Measurements from ENCODE around the gene HORMAD2.

Gene HORMAD2, protein sequence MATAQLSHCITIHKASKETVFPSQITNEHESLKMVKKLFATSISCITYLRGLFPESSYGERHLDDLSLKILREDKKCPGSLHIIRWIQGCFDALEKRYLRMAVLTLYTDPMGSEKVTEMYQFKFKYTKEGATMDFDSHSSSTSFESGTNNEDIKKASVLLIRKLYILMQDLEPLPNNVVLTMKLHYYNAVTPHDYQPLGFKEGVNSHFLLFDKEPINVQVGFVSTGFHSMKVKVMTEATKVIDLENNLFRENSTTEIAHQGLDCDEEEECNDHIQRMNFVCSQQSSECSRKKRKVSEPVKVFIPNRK

DNA sequence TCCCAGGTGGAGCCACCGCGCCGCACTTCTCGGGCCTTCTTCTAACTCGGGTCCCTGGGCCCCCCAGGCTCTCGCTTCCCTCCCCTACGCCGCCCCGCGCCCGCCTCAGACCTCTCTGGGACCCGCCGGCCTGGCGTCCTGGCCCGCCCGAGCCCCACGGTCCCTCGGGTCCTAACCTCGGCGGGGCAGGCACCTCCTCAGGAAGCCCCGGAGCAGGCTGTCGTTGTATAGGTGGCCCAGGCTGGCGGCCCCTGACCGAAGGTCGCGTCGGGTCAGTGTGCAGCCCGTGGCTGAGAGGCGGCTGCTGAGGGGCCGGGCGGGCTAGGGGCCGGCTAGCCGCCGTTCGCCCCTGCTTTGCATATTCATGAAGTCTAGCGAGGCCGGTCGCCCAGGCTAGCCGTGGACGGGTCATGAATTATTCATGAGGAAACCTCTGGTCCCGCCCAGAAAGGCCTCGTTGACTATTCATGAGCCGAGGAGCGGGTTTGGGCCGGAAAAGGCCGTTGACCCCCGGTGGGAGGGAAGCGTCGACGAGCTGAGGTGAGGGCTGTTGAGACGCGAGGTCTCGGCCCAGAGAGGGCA is at the start of gene HORMAD2:
HORMAD2 (plus strand) TSS at position 513 of the 582 bp plus-strand sequence. CDS start 13,489 bp downstream, outside the sequence.
- no peak for DNase-seq (ENCODE audit: low read depth)

DNA sequence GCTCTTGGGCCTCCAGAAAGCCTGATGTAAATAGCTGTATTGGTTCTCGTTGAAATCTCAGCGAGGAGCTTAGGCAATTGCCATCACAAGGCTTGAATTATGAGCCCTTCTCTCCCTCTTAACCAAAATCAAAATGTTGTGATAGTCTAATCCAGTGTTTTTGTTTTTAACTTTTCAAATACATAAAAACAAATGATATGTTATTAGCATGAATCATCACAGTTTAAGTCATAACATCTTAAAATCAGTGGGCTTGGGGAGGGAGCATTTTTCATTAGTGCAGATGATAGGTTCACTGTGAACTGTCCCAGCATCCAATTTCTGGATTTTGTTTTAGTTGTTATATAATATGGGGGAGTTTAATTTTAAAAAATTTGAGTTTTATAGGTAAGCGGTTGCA is 48.9 kb upstream of the HORMAD2 start:
- DNase-seq (ENCODE audit: low read depth), result no peak

DNA sequence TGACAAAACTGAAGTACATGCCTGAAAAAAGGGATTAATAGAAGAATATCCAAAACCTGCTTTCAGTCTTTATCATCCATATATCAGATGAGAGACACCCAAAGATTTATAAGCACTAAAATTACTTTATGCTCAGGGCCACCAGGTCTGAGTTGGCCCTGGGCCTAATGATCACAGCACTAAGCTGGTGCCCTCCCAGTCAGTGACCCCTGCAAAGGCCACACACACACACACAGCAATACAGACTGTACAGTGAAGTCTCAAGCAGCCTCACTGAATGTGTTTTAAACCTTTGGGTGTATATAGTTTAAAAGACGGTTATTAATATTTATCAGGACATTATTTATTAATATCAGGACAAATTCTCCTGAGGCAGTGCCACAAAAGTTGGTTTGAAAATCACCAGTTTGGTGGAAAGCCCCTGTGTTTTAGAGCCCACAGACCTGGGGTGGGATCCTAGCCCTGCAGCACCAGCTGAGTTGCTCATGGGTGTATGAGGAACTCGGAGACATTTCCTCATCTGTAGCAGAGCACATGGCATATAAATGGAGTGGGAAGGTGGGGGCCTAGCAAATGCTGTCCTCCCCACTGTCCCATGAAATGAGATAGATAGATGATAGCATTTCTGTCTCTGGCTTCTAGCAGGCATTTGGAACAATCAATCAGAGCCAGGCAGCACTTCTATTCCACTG is 48.4 kb upstream of the HORMAD2 start:
- DNase-seq (ENCODE audit: low read depth), result no peak

DNA sequence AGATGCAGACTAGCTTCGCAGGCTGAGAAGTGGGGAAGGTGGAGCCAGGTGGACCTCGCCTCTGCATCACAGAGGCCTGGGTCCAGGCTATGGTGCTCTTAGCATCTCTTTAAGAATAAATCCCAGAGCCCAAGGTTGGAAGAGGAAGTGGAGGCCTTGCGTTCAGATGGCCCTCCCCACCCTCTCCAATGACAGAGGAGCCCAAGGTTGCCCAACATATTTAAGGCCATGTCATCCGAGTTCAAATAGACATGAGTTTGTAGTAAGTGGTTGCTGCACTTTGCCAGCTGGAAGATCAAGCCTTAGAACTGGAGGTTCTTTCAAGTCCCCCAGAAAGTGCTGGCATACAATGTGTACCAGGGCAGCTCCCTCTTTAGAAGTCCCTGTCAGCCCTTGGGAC is 47.1 kb upstream of the HORMAD2 start:
- no peak for DNase-seq (ENCODE audit: low read depth)

DNA sequence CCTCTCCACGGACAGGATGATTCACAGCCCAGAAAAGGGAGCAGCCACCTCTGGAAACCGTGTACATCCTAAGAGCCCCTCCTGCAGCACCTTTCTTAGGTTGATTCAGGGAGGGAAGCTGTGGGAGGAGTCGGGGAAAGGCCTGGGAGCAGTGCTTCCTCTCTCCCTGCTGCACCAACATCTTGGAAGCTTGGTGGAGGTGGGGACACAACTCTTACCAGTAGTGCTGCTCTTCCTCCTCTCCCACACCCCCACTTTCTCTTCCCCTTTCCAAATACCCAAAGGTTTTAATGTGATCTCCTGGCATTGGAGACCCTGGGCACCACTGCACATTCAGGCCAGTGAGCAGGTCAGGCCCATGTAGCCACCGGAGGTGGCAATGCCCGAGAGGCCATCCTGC is 46.4 kb upstream of the HORMAD2 start:
- DNase-seq (ENCODE audit: low read depth), result no peak

DNA sequence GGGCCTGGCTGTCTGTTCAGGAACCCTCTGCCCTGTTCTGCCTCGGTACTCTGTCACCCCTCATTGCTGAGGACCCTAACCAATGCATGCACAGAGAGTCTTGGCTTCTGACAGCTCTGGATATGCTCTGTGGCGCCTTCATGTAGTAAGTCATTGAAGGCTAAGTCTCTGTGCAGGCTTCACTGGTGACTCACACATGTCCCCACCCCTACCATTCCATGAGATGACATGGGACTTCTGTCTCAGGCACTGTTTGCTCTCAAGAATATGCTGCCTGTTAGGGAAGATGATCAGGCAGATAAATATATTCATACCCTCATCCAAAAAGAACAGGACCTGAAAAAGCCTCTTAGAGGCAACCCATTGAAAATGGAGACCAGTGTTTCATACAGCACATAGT is 43.6 kb upstream of the HORMAD2 start:
- DNase-seq (ENCODE audit: low read depth), result no peak

DNA sequence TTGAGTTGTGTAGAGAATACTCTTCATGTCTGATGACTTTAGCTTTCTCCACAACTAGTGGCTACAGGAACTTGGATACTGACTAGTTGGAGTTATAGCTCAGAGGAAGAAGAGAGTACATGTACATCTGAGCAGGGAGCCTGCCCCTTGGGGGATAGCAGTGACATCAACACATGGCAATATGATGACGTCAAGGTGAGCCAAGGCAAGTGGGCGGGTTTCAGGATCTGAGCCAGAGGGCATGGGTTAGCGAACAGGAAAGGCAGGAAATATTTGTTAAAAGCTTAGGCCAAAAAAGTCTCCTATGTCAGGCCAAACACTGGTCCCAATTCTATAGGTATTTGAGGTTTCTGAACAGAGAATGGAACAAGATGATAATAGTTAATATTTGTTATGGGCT is 42.0 kb upstream of the HORMAD2 start:
- DNase-seq (ENCODE audit: low read depth), result no peak

DNA sequence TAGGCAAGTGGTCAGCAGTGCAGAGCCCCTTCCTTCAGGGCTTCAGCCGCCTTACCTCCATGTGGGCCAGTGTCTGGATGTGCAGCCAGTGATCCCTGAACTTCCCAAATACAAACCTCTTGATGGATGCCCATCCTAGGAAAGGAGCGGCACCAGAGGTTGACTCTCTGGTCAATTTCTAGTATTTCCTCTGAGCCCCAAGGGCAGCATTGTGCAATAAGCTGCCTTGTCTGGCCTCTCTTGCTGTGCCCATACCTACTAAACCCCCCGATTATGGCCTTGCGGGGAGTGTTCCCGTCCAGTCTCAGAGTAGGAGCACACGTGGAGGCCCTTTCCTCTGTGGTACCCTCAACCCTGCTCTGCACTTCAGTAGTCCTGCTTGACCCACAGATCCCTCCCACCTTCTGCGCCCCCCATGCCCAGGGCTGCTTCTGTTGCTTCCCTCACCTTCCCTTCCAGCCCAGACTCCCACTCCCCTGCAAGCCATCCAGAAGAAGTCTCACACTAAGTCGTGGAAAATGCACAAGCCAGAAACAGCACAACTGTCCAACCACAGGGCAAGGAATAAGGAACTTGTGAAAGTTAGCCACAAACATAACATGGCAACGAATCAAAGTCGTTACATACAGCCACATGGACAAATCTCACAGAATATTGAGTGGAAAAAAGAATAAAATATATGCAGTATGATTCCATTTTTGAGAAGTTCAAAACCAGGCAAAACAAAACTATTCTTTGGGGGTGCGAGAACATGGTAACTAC is 39.6 kb upstream of the HORMAD2 start:
- no peak for DNase-seq (ENCODE audit: low read depth)

DNA sequence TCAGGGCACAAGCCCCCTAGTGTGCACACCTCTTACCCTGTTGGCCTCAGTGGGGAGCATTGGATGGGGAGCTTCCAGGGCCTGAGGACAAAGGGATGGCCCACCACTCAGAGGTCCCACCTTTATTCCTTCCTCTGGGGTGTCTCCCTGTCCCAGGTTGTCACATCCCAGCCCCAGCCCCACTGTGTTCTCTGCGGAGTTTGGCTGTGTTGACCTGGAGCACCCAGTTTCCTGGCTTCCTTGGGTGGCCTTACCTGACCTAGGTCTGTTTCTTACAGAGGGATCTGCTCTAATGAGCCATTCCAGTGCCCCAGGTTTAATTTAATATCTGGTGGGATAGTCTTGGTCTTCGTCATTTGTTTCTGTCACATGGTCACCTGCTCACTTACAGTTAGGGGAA is 38.8 kb upstream of the HORMAD2 start:
- DNase-seq (ENCODE audit: low read depth), result no peak

DNA sequence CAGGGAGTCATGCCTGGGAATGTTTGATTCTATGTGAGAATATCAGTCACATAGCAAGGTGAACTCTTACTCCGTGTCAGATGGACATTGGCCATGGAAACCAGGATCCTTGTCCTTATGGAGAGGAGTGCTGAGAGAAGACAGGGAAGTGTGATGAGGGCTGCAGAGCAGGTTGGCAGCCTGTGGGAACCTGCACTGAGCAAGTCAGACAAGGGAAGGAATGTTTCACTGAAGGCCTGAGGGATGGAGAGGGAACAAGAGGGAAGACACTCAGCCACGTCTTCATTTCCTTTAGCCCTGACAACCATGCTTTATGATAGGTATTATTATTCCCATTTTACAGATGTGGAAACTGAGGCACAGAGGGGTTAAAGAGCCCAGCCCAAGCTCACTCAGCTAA is 38.4 kb upstream of the HORMAD2 start:
- DNase-seq (ENCODE audit: low read depth), result no peak

DNA sequence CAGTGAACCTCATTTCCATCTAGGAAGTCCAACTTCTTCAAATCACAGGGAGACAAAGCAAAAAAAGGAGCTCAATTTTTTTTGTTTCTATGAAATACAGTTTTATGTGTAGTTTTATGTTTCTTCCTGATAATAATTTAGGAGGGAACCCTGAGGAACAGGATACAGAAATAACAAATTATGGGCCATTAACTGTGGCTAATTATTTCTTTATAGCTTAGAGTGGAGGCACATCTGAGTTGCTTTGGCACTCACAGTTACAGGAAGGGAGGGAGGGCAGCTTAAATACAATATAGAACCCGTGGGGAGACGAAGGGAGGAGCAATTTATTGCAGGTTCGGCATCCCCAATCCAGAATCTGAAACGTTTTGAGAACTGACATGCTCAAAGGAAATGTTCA is 37.1 kb upstream of the HORMAD2 start:
- no peak for DNase-seq (ENCODE audit: low read depth)

DNA sequence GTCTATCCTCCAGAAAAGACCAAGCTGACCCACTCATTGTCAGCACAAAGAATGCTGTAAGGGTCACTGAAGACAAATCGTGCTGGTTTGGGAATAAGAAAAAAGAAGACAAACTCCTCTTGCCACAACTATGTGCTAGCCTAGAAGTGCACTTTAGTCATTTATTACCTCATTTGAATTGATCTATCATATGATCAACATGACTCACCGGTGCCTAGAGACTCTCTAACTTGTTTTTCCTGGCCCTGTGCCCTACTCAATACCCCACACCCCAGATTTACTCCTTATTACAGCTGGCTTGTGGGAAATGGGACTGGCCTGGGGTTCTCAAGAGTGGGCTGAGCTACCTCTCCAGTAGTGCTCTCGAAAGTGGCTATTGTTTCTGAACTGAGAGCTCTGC is 35.9 kb upstream of the HORMAD2 start:
- no peak for DNase-seq (ENCODE audit: low read depth)

DNA sequence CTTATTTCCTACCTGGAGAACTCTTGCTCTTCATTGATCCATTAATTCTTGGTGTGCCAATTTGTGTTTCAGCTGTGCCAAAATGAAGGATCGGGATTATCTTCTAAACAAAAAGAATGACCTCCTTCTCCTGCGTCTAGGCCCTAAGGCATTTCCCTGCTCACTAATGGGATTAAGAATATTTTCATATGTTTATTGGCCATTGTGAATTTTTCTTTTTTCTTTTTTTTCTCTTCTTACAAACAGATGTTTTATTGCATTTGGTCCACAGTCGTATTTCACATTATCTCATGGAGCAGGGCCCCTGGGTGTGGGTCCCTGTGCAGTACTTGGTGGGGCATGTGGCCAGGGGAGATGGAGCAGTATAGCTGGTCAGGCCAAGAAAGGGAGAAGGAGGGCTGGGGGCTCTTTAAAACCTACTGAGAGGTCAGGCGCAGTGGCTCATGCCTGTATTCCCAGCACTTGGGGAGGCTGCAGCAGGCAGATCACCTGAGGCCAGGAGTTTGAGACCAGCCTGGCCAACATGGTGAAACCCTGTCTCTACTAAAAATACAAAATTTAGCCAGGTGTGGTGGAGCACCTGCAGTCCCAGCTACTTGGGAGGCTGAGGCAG is 35.3 kb upstream of the HORMAD2 start:
- DNase-seq (ENCODE audit: low read depth), result no peak

DNA sequence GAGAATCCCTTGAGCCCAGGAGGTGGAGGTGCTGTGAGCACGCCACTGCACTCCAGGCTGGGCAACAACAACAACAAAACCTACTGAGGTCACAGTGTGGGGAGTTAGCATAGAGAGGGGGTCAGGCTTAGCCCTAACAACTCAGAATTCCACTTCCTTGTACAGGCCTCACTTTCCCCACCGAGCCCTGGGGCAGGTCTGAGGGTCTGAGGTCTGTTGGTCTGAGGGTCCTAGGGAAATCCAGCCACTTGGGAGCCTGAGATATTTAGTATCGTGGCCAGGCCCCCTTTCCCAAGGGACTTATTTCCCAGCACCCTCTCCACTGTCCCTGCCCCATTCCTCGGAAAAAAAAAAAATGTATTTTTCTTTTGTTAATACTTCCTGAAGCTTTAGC is 34.8 kb upstream of the HORMAD2 start:
- no peak for DNase-seq (ENCODE audit: low read depth)

DNA sequence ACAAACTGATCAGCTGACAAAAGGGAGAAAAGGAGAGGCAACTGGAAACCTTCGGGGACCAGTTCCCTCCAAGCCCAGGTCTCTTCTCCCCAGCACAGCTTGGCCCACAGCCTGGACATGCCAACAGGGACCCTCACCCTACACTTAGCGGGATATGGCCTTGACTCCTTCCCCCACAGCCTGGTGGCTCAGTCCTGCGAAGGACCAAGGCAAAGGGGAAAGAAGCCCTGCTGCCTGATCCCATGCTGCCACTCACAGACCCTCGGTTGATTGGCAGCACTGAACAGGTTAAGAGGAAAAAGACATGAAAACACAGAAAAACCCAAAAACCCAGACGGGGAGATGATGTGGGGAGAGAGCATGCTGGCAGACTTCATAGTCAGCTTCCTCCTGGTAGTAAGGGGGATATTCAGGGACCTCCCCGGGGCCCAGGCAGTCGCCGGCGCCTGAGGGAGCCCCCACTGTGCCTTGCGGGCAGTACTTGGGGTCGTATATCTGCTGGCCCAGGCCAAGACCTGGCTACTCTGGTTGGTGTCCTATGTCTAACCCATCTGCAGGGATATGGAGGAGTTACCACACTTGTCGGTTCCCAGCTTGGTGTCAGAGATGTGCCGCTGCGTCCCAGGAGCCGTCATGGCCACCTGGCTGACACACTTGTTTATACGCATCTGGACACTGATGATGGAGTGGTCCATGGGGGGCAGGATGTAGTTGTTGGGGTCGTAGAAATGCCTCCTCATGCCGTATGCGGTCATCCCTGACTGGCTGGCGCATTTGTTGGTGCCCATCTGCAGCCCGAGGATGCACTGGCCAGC is 34.2 kb upstream of the HORMAD2 start:
- DNase-seq (ENCODE audit: low read depth), result no peak

DNA sequence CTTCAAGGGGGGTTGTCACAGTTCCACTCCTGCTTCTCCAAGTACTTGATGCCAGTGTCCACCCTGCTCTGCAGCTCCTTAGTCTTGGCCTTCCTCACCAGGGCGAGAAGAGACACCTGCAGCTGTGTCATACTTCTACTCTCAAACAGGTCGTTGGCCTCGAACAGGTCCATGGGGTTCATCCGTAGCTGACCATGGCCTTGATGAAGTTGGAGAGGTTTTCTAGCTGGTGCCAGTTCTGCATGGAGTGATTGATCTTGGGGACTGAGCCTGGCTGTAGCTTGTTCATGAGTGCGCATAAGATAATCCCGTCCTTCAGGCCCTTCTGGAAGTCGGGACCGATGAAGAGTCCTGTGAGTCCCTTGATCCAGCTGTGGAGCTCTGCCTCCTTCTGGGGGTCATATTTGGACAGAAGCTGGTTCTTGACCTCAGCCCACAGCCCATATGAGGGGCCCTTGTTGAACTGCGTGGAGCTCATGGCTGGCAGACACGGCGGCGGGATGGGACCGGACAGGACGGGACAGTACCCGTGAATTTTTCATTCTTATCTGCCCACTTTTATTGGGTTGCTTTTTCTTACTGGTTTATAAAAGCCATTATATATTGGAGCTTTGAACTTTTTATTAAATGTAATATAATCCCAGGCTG is 33.4 kb upstream of the HORMAD2 start:
- no peak for DNase-seq (ENCODE audit: low read depth)

DNA sequence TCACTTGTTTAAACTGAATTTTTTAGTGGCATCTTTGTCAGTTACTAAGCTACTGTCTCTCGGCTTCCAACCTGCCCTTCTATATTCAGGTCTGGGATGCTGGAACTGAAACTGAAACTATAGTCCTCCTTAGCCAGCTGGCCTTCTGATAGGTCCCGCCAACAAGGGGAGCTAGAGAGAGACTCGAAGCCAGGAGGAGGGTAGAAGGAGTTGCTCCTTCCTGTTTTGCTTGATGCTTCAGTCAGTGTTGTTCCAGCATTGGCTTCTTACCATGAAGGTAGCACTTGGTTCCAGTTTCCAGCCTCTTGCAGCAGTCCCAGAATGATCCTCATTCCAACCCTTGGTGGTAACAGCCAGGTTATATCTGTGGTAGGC is 32.9 kb upstream of the HORMAD2 start:
- DNase-seq (ENCODE audit: low read depth), result no peak

DNA sequence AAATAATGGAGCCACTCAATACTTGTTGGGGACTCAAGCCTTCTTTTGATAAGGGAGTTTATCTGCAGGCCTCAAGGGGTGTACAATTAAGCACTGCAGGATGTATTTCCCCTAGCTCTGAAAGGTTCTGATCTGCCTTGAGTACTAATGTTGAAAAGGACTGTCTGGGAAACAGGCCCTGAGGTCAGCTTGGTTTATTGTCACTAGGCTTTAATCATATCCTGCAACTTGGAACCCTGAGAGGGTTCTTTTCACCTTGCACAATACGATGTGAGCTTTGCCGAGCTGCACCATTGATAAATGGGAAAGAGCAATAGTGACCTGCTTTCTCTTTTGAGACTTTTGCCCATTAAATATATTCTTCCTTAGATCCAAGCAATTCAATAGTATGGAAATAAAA is 31.6 kb upstream of the HORMAD2 start:
- no peak for DNase-seq (ENCODE audit: low read depth)

DNA sequence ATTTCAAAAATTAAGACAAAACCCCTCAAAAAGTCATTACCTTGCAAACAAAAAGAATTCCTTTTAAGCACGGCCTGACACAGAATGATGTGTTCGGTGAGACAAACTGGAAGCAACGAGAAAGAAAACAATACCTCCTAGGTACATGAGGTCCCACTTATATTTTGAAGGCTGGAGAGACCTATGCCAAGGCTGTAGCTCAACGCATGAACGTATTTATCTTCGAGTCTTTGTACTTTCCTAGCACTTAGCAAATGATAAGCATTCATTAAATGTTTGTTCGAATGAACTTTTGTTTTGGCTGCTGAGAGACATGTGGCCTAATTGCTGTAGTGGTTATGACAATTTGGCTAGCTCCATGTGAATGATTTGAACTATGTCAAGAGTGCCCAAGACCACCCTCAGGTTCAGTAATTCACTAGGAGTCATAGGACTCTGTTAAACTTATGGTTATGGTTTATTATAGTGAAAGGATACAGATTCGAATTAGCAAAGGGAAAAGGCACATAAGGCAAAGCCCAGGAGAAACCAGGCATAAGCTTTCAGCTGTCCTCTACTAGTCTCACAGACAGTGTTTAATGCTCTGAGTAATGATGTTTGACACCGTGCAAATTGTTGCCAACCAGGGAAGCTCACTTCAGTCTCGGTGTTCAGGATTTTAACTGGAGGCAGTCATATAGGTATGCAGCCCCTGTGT is 26.0 kb upstream of the HORMAD2 start:
- DNase-seq (ENCODE audit: low read depth), result no peak

DNA sequence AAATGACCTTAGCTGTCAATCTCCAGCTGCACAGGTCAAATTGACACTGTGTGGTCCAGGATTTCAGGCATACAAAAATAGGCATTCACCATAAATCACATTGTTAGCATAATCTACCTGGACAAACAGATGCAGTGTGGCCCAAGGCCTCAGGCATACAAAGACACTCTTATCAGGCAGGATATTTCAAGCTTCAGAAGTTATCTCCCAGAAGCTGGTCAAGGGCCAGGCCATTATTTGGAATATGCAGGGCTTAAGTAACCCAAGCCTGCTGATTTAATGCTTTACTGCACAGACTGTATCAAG is 25.5 kb upstream of the HORMAD2 start:
- DNase-seq (ENCODE audit: low read depth), result no peak

DNA sequence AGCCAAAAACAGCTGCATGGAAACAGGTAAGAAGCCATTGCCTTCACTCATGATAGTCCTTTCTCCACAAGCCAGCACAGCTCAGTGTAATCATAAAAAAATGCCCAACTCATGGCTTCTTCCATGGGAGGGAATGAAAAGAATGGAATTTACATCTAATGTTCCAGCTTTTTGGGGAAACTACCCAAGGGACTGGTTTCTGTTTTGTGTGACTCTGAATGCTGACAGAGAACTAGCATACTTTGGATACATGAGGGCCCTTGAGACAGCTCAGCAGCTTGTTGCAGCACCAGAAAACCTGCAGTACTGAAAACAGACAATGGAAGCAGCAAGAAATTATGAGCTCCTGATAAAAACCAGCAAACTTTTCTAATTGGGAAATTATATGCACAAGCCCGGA is 24.2 kb upstream of the HORMAD2 start:
- DNase-seq (ENCODE audit: low read depth), result no peak

All from activated T-helper 1 cell treated with Interleukin-2 at 50 U/mL for 16 hours (primary cell).